GM19463 (cell line): Measurements from ENCODE around the gene GMEB2.
"Not testable (repeated sequence)": the region's sequence is repeated elsewhere in the genome, so short reads cannot be mapped to it uniquely, and the experiment has no call there.

ENCODE experiments used
- ATAC-seq: cut with Tn5 transposase; IDR thresholded peaks from one replicate; pipeline ENCODE4 v1.9.1; 2021; ENCODE audit warnings: mild to moderate bottlenecking, moderate library complexity; ENCODE audit not compliant: unreplicated experiment

Gene GMEB2, protein sequence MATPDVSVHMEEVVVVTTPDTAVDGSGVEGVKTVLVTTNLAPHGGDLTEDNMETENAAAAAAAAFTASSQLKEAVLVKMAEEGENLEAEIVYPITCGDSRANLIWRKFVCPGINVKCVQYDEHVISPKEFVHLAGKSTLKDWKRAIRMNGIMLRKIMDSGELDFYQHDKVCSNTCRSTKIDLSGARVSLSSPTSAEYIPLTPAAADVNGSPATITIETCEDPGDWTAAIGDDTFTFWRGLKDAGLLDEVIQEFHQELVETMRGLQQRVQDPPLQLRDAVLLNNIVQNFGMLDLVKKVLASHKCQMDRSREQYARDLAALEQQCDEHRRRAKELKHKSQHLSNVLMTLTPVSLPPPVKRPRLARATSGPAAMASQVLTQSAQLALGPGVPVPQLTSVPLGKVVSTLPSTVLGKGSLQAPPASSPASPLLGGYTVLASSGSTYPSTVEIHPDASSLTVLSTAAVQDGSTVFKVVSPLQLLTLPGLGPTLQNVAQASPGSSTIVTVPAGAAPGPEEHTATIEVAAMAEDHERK

DNA sequence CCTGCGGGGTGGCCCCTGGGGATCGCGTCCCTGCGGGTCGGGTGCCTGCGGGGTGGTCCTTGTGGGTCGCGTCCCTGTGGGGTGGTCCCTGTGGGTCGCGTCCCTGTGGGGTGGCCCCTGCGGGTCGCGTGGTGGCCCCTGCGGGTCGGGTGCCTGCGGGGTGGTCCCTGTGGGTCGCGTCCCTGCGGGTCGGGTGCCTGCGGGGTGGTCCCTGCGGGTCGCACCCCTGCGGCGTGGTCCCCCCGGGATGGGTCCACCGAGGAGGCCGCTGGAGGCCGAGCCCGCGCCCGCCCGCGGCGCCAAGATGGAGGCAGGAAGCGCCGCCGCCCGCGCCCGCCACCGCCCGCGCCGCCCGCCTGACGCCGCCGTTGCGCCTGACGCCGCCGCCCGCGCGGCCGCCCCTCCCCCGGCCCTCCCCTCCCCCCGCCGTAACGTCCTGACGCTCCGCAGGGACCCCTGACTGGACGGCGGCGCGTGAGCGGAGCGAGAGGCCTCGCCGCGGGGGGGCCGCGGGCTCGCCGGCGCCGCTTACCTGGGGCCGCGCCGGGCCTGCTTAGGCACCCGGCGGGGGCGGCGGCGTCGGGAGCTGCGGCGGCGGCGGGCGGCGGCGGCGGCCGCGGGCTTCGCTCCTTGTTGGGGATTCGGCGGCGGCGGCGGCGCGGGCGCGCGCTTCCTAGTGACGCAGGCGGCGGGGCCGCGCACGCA lies at the start of gene GMEB2:
GMEB2 (minus strand) TSS at position 678 of the 705 bp plus-strand sequence. CDS start 7,704 bp downstream, outside the sequence.
- peak; percentile 51 for ATAC-seq

DNA sequence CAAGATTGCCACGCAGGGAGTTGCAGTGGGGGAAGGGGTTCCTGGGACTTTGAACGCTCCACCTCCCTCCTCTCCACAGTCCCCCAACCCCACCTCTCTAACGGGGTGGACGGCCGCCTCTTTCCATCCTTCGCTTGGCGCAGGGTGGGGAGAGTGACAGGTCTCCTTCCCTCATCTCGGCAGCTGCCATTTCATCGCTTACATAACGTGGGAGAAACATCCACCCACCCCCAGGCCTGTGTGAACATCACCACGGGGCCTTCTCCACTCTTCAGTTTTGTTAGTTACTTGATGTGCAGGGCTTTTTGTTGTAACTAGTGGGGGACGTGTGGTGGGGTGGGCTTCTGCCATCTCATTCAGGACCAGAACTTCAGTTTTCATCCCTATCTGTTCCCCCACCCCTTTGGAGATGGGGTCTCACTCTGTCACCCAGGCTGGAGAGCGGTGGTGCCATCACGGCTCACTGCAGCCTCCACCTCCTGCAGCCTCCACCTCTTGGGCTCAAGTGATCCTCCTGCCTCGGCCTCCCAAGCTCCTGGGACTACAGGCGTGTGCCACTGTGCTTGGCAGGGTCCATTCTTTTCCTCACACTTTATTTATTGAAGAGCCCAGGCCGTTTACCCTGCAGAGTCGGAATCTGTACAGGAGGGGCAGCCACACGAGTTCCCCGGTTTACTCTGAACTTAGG lies 48.9 kb upstream of the GMEB2 start:
- no peak for ATAC-seq

- no peak for ATAC-seq
These were observed 47.0 kb upstream of the GMEB2 start for GRCh38 chr20:63673951-63674350.

DNA sequence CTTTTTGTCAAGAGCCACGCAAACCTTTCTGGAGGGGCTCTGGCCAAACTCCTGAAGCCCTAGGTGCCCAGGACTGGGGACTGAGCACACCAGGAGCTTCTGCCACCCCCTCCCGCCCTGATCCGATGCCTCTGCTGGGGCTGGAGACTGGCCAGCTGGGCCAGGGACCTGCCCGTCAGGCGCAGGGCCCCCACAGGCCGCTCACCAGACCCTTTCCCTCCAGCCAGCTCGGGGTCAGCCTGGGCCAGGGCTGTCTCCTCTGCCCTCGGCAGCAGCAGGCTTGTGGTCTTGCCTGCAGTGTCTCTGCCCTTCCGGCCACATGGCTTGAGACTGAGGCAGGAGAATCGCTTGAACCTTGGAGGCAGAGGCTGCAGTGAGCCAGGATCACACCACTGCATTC lies 45.8 kb upstream of the GMEB2 start:
- ATAC-seq = no peak

DNA sequence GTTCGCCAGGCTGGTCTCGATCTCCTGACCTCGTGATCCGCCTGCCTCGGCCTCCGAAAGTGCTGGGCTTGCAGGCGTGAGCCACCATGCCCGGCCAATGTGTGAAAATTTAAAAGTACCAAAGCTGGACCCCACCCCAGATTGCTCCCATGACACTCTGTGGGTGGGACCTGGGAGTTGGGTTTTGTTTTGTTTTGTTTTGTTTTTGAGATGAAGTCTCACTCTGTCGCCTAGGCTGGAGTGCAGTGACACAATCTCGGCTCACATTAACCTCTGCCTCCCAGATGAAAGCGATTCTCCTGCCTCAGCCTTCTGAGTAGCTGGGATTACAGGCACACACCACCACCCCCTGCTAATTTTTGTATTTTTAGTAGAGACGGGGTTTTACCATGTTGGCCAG lies 44.8 kb upstream of the GMEB2 start:
- ATAC-seq = not testable (repeated sequence)

DNA sequence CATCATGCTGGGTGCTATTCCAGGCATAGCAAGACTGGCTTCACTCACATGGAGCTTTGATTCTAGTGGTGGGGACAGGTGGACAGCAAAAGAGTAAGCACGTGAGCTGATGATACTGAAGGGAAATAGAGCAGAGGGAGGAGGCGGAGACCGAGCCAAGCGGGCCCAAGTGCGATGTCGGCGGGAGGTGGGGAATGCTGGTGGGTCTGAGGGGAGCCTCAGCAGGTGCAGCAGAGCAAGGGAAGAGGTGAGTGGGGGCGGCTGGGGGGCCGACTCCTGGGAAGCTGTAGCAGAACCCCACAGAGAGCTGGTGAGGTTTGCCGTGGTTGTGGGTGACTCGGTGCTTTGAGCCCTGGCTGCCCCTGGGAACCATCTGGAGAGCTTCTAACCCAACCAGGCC lies 41.5 kb upstream of the GMEB2 start:
- ATAC-seq = no peak

DNA sequence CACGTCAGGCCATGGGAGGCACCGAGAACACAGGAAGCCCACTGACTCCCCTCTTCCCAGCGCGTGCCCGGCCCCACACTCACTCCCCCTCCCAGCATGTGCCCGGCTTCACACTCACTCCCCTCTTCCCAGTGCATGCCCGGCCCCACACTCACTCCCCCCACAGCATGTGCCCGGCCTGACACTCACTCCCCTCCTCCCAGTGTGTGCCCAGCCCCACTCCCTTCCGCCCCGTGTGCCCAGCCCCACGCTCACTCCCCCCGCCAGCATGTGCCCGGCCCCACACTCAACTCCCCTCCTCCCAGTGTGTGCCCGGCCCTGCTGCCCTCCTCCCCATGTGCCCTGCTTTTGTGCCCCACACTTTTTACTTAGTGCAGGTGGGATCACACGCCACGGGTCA lies 41.0 kb upstream of the GMEB2 start:
- no peak for ATAC-seq

DNA sequence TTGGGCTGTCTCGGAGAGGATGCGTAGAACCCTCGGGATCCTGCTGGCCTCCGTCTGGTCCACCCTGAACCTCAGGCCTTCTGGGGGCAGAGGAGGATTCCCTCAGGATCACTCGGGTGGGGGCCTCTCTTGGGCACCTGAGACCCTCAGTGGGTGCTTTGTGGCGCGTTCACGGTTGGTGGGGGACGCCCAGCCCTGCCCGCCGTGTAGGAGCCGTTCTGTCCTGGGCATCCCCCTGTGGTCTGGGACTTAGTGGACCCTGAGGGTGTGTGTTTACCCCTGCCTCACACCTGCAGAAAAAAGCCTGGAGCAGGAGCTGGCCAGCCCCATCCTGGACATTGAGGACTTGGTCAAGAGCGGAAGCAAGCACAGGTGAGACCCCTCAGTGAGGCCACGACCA lies 38.8 kb upstream of the GMEB2 start:
- ATAC-seq = no peak

DNA sequence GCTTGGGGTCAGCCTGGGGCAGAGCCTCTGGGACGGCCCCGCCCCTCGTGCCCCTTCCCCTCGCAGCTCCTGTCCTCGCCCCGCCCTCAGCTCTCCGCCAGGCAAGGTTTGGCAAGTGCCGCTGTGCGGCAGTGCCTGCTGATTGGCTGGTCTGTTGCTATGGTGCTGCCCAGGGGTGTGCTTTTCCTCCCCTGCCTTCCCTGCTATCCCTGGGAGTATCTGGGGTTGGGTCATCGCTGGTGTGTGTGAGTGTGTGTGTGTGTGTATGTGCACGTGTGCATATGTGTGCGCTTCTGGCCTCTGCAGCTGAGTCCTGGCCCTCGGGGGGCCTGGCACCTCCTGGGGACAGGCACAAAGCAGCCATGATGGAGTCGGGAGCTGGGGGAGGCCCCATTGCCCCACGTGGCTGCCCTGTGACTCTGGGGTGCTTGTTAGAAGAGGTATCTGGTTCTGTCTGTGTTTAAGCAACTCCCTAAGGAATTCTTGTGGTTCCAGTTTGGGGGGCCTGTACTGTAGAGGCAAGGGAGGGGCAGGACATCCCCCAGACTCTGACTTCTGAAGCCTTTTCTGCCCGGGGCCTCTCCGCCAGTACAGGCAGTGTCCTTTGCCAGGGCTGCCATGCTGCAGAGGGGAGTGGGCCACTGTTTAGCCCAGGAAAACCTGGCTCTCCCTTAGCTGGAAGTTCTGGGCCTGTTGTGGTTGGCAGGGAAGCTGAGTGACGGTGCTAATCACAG lies 38.1 kb upstream of the GMEB2 start:
- ATAC-seq = no peak

DNA sequence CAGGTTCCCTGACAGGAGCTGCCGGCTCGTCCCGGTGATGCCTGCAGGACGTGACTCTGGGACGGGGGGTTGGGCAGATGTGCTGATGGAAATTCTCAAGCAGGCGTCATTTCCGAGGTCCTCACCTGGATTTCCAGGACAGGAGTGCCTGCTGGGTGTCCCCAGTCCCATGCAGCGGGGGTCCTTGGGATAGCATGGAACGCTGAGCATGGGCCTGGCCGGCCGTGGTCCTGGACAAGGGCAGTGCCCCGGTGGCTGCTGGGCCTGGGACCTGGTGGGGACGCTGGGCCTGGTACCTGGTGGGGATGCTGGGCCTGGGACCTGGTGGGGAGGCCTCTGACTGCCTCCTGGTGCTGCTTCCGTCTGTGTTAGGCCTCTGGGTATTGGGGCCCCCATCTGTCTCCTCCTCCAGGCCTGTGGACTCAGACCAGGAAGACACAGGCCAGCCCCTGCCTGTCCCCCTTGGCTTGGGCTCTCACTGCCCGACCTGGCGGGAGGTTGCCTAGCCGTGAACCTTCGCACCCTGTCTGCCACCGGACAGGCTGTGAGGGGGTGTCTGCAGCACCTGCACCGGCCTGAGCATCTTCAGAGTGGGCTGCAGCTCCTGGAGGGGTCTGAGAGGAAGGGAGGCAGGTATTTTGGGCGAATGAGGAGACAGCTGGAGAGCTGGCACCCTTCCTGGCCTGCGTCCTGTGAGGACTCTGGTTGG lies 37.4 kb upstream of the GMEB2 start:
- ATAC-seq = no peak

DNA sequence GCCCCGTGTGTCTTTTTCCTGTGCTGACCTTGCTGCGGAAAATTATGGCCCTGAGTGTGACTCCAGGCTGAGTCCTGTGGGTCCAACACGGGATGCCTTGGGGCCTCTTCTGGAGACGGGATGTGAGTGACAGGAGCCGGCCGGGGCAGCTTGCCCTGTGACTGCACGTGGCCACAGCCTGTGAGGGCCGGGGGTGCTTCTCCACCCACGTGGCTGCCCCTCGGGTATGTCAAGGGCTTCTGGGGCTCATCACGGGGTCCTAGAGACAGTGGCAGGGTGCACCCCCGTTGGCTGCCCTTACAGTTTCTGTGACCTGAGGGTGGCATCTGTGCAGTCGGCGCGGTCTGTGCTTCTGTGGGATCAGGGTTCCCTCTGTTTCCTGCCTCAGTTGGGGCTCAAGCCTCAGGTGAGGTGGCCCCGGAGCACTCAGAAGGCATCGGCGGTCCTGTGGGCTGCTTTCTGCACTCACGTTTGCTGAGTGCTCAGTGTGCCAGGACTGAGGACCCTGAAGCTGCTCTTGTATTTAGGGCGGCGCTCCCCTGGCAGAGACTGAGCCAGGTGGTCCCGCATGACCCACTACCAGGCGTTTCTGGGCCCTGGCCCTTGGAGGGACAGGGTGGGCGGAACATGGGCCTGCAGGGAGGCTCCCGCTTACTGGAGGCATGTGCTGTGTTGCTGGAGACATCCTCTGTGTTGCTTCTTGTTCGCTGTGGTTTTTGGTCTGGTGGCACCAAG lies 36.6 kb upstream of the GMEB2 start:
- no peak for ATAC-seq

DNA sequence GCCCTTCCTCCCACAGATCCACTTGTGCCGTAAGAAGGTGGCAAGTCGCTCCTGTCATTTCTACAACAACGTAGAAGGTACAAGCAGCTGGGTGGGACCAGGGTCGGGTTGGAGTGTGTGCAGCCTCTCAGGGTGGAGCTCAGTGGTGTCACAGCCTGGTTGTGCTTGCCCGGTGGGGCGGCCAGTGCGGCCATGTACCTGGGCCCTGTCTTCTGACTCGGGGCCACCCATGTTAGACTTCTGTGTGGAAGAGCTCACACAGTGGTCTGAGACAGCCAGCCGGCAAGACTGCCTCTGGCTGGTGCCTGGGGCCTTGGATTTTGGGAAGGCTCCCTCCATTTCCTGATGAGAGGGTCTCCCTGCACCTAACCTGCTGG lies 35.9 kb upstream of the GMEB2 start:
- ATAC-seq = no peak

GRCh38 chr20:63661959-63662812 lies 35.3 kb upstream of the GMEB2 start:
- ATAC-seq = no peak

- no peak for ATAC-seq
These were observed 34.2 kb upstream of the GMEB2 start for GRCh38 chr20:63661108-63661507.

DNA sequence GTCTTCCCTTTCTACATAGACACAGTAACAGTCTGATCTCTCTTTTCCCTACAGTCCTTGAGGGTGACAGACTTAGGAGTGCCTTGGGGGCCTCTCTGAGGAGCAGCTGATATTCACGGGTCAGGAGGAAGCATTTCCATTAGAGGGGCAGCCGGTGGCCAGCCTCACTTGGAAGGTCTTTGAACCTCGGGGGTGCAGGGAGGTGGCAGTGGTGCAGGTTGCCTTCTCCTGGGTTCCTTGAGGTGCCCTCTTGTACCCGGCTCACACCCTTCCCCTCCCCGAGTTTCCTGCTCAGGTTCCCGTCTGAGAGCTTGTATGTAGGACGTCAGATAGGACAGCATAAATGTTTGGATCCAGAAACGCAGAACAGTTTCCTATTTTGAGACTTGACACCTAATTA lies 33.7 kb upstream of the GMEB2 start:
- no peak for ATAC-seq

GRCh38 chr20:63660174-63660573 lies 33.3 kb upstream of the GMEB2 start:
- ATAC-seq = not testable (repeated sequence)

- no peak for ATAC-seq
These were observed 32.5 kb upstream of the GMEB2 start for GRCh38 chr20:63659370-63659769.

GRCh38 chr20:63658749-63659187 lies 31.9 kb upstream of the GMEB2 start:
- ATAC-seq = peak; percentile 24
